IPS-NIHi7 (cell line): Measurements from ENCODE around the gene CAPNS2.

Source experiments
- DNase-seq: peaks from one replicate; pipeline ENCODE4 v3.0.0; 2012; ENCODE audit warnings: mixed read lengths; ENCODE audit errors: extremely low spot score

Gene CAPNS2

DNA sequence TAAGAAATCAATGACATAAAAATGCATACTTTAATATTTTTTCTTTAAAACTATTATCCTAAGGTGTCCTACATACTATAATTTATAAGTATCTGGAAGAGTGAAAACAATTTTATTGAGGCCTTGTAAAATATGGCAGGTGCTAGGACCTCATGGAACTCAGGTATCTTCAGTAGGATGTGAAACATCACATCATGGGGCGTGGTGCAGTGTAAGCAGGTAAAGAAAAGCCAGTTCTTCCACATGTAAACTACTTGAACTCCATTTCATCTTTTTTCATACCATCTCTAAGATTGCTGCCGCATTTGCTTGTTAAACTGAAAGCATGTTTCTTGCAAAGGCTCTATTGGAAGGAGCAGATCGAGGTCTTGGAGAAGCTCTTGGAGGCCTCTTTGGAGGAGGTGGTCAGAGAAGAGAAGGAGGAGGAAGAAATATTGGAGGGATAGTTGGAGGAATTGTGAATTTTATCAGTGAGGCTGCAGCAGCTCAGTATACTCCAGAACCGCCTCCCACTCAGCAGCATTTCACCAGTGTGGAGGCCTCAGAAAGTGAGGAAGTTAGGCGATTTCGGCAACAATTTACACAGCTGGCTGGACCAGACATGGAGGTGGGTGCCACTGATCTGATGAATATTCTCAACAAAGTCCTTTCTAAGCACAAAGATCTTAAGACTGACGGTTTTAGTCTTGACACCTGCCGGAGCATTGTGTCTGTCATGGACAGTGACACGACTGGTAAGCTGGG lies at the start of gene CAPNS2:
Gene CAPNS2, plus strand, starts transcription at position 253 of the 744 bp plus-strand sequence. Its CDS starts 73 bp downstream, at position 326.
- DNase-seq: no peak

DNA sequence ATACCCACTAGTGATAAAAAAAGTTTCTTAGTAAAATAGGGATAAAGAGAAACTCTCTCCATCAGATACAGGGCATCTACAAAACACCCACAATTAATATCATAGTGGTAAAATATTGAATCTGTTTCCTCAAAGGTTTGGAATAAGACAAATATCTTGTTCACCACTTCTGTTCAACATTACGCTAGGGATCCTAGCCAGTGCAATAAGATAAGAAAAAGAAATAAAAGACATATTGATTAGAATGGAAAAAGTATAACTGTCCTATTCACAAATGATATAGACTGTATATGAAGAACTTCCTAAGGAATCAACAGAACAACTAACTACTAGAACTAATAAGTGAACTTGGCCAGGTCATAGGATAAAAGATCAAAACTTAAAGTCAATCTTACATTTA lies 44.7 kb upstream of the CAPNS2 start:
- no peak for DNase-seq

GRCh38 chr16:55526441-55526840 lies 40.0 kb upstream of the CAPNS2 start:
- DNase-seq: no peak

- DNase-seq: no peak
These were observed 38.6 kb upstream of the CAPNS2 start for GRCh38 chr16:55527885-55528284.

- no peak for DNase-seq
These were observed 37.5 kb upstream of the CAPNS2 start for GRCh38 chr16:55529018-55529417.

DNA sequence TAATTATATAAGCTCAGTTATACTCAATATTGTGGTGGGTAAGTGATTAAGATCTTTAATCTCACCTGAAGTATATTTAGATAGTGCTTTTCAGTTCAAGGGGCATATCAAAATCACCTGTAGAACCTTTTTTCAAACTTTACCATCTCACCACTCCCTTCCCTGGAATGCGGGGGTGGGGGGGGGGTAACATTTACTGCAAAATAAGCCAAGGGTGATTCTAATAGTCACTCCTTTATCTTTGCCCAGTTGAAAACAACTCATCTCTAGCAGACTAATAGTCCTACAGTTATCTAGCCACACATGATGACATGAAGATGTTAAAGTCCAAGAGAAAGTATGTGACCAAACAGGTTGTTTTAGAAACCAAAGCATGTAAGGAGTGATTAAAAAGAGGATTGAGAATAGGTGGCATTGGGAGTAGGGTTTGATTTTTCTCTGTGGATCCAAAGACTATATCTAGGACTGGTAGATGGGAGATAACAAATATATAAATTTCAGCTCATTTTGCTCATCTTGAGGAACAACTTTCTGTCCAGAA lies 36.1 kb upstream of the CAPNS2 start:
- DNase-seq: no peak

DNA sequence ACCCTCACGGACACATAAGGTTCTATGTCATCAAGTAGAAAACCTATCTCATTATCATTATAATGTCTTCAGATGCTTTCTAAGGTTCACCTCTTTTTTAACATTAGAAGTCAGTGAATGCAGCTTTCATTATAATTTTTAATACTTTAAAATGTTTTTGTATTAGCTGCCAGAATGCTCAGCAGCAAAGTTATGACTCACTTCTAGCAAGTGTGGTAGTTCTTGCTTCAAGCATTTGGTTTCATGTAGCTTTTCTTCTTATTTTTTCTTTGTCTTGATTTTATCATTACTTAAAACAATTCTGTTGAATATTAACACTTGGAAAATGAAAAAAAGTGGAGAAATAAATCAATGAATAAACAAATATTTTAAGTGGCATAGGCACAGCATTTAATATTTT lies 34.3 kb upstream of the CAPNS2 start:
- no peak for DNase-seq

GRCh38 chr16:55534756-55535155 lies 31.7 kb upstream of the CAPNS2 start:
- DNase-seq: no peak

DNA sequence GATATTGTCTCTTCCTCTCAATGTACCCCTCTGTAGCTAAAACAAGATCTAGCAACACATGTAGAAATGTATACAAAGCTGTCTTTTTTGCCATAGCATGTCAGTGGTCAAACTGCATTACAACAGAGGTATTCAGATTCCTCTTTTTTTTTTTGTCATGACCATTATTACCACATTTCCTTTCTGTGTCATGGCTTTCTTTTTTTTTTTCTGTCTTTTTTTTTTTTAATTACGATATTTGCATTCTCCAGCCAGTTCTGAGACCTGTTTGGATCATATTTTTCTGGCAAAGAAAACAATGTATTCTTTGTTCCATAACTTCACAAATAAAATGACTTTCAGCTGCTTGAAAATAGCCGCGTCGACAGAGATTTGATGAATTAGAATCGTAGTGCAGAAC lies 27.4 kb upstream of the CAPNS2 start:
- no peak for DNase-seq

GRCh38 chr16:55539488-55539887 lies 27.0 kb upstream of the CAPNS2 start:
- no peak for DNase-seq

GRCh38 chr16:55540221-55540620 lies 26.3 kb upstream of the CAPNS2 start:
- DNase-seq: no peak

GRCh38 chr16:55542459-55543082 lies 23.9 kb upstream of the CAPNS2 start:
- no peak for DNase-seq

DNA sequence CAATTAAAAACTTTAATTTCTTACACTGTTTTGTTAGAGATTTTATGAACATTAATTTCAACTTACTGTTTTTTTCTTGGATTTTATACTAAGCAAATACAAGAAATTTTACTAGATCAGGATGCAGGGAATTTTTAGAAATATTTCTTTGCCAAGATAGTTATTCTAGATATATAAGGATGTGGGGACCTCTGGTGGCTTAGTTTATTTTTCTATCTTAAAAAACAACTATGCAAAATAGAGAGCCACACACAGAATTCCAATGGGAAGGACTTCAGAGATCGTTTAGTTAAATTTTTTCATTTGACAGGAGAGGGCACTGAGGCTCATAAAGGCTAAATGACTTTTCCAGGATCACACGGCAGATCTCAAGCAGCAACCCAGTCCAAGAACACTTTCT lies 23.0 kb upstream of the CAPNS2 start:
- DNase-seq: peak; percentile 12

GRCh38 chr16:55552621-55553020 lies 13.9 kb upstream of the CAPNS2 start:
- DNase-seq: no peak

DNA sequence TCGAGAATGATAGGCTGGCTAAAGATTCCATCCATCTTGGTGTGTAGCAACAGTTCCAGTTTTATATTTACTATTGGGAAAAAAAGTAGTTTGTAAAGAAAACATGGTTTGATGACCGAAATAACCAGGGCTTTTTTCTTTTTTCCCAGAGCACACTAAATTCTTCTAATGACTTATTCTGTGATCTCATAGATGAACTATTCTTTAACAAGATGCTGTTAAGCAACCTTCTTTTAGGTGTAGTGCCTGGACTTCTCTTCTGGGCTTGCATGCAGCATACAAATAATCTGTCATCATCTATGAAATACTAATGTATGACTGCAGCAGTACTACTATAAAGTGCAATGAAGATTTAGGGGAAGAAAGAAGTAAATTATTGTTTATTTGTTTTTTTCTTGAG lies 11.0 kb upstream of the CAPNS2 start:
- DNase-seq: no peak

DNA sequence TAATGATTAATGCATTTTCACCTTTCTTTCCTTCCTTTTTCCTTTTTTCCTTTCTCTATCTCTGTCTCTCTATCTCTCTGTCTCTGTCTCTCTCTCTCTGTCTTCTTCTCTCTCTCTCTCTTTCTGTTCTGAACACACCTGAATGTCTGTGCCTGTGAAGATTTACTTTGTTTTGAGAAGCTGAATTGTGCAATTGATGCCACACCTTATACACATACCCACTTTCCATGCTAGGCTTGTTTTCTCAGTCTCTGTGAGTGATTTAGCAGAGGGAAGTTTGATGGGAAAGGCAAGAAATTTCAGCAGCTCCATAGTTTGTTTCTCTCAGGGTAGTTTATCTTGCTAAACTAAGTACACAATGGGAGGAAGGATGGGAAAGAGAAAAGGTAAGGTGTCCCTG lies 9.3 kb upstream of the CAPNS2 start:
- DNase-seq: no peak

DNA sequence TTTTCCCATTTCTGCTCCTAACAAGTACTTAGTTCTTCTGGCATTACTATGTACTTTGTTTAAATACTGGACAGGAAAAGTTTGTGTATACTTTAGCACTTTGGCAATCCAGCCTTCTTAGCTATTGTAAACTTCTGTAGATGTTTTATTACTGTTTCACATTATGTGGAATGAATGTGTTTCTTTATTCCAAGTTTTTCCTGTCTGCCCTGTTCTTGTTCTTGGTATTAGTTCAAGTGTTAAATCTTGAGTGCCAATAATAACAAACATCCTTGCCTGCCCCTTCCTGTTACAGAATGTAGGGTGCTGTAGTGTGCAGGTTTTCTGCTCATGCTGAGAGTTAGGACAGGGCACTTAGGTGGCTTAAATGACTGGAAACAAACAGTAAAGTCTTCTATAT lies 7.3 kb upstream of the CAPNS2 start:
- DNase-seq: no peak

GRCh38 chr16:55559933-55560516 lies 6.5 kb upstream of the CAPNS2 start:
- no peak for DNase-seq

- DNase-seq: no peak
These were observed 5.1 kb upstream of the CAPNS2 start for GRCh38 chr16:55561319-55561848.

DNA sequence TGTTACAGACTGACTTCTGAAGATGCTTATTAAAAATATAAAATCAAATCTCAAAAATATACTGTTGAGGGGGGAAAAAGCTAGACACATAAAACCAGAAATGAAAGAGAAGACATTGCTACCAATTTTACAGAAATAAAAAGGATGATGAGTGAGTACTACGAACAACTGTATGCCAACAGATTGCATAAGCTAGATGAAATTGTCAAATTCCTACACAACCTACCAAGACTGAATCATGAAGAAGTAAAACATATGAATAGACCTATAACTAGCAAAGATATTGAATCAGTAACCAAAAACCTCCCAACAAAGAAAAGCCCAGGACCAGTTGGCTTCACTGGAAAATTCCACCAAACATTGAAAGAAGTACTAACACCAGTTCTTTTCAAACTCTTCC lies 3.5 kb upstream of the CAPNS2 start:
- DNase-seq: no peak

DNA sequence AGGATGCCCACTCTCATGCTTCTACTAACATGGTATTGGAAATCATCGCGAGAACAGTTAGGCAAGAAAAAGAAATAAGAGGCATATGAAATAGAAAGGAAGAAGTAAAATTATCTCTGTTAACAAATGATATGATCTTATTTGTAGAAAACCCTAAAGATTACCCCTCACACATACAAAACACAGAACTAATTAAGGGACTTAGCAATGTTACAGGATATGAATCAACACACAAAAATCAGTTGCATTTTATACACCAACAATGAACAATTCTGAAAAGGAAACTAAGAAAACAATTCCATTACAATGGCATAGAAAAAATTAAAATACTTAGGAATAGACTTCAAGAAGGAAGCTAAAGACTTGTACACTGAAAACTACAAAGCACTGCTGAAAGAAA lies 2.7 kb upstream of the CAPNS2 start:
- no peak for DNase-seq

GRCh38 chr16:55565086-55565485 lies 1.4 kb upstream of the CAPNS2 start:
- no peak for DNase-seq

- no peak for DNase-seq
These were observed 898 bp downstream of the CAPNS2 start for GRCh38 chr16:55567382-55567781.
